GM21423 (cell line): ENCODE data around the gene VSIG10.
"Not testable (repeated sequence)": the region's sequence is repeated elsewhere in the genome, so short reads cannot be mapped to it uniquely, and the experiment has no call there.

Source experiments
- ATAC-seq: cut with Tn5 transposase; IDR thresholded peaks from one replicate; pipeline ENCODE4 v1.9.1; 2021; ENCODE audit warnings: mild to moderate bottlenecking, moderate library complexity; ENCODE audit not compliant: unreplicated experiment

The VSIG10 gene

DNA sequence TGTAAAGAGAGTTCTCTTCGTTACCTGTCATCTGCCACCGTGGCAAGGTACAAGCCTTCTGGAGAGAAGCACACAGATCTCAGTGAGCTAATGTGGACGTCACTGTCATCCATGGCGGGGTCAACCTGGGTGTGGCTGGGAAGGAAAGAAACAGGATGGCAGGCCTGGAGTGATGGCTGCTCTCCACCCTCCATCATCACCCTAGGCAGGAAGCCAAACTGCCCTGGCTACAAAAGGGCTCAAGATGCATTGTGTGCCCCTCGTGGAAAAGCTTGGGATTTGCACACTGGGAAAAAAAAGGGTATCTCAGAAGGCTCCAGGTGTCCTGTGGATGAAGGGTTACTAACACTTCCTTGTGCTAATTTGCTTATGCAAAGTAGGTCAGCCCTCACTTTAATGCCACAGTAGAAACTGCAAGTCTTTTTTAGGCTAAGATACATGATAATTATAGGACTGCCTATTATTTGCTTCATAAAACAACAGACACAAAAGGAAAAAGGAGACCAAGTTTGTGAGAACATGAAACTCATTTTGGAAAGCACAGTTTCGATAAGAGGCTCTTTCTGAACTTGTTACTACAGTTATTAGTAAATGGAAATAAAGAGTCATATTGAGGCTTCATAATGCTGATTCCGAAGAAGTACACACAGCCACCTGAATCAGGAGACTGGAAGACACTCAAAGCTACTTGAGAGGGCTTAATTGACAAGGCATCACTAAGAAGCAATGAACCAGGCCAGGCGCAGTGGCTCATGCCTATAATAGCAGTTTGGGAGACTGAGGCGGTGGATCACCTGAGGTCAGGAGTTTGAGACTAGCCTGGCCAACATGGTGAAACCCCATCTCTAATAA lies 68.4 kb downstream of the VSIG10 start:
- ATAC-seq, result peak; percentile 76

DNA sequence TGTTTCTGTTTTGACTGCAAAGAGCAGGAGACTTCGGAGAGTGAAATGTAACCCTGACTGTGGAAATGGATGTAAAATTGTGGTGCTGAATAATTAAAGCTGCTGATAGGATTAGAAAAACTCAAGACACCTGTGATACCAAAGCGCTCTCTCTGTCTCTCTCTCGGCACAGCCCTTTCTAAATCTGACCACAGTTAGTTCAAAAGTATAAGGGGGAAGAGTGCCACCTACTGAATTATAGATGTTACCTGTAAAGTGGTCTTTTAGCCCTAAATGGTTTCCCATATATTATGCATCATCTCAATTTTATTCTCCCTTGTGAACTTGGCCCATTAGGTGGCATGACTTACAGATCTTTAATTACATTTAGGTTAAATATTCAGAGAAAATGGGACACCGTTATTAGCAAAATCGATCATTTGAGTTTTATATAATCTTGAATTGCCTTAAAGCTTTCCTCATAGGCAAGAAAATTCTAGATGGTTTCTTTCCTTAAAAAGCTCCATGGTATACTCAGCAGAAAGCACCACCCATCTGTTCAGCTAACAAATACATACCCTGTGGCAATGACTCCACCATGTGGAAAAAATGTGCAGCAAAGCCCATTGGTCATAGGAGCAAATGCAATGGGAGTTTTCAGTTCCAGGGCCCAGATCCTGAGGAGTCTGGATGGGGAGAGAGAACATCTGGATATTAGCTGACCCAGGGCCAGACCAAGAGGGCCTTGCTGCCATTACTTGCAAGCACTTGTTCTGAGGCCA lies 69.2 kb downstream of the VSIG10 start:
- ATAC-seq, result no peak

DNA sequence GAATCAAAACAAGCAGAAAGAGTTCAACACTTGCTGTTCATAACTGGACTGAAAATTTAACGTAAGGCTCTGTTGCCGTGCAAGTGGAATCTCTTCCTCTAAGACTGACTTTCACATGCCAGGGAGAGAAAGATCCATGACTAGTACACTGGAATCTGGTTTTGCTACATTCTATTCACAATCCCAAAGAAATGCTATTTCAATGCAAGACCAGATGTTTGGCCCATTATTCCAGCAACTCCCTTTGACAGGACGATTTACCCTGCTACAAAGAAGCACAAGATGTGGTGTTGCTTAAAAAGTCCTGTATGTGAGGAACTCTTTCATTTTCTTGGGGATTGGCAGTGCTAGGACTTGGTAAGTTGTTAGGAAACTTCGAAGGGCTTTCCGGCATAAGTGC lies 69.9 kb downstream of the VSIG10 start:
- no peak for ATAC-seq

DNA sequence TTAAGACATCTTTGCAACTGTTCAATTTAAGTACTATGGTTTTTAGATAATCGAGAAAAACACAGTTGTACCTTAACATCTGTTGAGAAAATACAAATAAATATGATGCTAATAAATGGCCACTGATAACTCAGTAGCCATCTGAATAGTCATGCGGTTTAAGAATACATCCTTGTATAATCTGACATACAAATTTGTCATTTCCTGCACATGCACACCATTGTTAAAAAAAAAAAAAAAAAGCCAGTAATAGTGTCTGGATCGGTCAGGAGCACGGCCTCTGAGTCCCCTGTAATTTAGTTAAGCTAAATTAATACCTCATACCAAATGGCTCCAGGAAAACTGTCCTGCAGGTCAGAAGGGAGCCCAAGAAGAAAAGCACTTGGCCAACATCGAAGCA lies 70.5 kb downstream of the VSIG10 start:
- ATAC-seq, result no peak

DNA sequence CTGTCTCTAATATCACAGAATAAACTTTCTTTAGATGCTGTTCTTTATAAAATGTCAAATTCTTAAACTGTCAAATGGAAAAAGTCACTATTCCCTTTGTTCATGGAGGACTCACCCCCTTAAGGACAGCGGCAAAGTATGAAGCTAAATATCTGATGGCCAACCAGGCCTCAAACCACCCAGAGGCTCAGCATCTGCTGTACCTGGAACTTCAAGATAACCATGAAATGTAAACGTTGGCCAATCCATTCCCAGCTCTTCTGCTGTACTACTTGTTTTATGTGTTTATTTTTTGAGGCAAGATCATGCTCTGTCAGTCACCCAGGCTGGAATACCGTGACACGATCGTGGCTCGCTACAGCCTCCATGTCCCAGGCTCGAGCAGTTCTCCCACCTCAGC lies 71.6 kb downstream of the VSIG10 start:
- no peak for ATAC-seq

DNA sequence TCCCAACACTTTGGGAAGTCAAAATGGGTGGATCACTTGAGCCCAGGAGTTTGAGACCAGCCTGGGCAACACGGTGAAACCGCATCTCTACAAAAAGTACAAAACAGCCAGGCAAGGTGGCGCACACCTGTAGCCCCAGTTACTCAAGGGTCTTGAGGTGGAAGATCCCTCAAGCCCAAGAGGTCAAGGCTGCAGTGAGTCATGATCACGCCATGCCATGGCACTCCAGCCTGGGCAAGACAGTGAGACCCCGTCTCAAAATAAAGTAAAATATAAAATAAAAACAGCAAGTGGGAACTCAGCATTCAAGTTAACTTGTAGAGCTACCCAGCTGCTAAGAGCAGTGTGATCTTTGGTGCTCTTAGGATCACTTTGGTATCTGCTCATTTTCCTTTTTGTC lies 74.6 kb downstream of the VSIG10 start:
- no peak for ATAC-seq

DNA sequence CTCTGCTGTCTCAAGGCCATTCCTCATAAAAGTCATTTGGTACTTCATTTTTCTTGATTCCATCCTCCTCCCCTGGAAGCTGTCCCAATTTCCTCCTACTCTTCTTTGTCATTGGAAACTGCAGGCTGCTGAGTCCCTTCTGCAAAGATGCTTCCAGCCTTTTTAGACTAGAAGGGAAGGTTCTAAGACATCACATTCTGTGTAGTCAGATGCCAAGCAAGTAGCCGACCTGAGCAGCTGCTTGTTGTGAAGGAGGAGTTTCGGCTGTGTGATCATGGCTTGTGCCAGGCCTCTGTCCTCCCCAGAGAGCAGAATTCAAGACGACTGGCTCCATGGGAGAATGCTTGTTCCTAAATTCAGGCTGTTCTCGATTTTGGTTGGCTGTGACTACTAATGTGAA lies 78.6 kb downstream of the VSIG10 start:
- ATAC-seq, result no peak

DNA sequence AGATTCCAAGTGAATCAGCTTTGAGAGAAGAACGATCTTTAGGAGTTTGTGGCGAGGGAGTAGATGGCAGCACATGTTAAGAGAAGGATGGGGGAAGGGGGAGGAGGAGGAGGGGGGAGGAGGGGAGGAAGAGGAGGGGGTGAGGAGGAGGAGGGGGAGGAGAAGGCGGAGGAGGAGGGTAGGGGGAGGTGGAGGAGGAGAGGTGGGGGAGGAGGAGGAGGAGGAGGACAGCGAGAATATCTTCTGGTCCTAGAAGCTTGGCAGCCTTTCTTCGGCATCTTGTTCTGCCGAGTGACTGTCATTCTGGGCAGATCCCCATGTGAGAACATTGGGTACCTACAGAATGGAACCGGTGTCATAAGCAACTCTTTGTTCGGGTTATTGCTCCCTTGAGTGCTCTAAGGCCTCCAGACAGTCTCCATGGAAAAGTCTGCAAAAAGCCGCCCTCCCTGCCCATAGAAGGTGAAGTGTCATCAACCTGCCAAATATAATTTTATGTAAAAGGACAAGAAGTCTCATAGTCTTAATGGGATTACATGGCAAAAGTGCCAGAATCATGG lies 80.4 kb downstream of the VSIG10 start:
- no peak for ATAC-seq

DNA sequence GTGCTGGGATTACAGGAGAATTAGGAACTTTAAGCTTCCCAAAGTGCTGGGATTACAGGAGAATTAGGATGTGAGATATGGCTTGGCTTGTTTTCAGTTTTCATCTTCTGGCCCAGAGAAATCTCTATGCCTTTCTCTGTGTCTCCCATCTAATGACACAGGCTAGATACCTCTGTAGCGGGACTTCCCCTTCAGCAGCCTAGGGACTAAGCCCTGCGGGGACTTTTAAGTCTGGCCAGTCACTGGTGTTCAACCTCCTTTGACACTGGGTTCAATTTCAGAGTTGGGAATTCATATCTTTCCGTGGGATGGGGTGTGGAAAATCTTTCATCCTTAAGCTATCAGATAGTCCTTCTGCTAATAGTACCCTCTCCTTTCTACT lies 81.1 kb downstream of the VSIG10 start:
- no peak for ATAC-seq

DNA sequence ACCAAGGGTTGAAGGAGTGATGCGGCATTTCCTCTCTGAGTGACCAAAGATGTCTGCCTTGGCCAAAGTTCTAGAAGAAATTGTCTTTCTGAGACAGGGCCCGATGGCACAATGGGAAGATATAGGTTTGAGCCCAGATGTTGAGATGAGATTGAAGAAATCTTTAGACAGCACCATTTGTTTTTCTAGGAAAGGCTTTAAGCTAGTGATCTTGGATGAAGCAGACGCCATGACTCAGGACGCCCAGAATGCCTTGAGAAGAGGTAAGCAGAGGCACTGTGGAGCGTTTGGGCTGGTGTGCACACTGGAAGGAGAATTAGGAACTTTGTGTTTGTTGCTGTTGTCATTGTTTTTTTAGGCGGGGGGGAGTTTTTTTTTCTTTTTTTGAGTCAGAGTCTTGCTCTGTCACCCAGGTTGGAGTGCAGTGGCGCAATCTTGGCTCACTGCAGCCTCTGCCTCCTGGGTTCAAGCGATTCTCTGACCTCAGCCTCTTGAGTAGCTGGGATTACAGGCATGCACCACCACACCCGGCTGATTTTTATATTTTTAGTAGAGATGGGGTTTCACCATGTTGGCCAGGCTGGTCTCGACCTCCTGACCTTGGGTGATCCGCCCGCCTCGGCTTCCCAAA lies 81.6 kb downstream of the VSIG10 start:
- not testable (repeated sequence) for ATAC-seq

DNA sequence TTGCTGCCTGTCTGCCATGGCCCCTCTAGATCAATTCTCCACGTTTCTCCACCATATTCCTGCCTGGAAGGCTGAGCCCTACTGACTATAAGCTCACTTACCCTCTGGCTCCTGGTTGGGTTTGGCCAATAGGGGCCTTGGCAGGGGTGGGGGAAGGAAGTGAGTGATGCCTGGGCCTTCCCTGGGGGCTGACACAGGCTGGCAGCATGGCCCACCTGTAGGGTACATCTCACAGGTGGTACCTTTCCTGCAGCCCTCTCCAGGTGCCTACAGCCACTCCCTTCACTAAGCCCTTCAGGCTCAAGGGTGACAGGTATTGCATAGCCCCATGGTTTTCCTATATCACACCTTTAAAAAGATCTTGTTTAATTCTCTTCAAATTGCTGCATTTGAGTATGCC lies 83.8 kb downstream of the VSIG10 start:
- no peak for ATAC-seq

DNA sequence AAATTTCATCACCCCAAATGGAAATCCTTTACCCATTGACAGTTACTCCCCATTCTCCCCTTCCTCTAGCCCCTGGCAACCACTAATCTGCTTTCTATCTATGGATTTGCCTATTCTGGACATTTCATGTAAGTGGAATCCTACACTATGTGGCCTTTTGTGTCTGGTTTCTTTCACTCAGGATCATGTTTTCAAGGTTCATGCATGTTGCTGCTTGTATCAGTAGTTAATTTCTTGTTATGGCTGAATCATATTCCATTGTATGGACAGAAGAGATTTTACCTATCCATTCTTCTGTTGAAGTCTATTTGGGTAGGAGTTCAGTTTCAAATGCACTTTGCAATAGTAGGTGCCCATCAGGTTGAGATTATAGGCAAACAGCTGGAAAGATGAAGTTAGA lies 85.9 kb downstream of the VSIG10 start:
- no peak for ATAC-seq

DNA sequence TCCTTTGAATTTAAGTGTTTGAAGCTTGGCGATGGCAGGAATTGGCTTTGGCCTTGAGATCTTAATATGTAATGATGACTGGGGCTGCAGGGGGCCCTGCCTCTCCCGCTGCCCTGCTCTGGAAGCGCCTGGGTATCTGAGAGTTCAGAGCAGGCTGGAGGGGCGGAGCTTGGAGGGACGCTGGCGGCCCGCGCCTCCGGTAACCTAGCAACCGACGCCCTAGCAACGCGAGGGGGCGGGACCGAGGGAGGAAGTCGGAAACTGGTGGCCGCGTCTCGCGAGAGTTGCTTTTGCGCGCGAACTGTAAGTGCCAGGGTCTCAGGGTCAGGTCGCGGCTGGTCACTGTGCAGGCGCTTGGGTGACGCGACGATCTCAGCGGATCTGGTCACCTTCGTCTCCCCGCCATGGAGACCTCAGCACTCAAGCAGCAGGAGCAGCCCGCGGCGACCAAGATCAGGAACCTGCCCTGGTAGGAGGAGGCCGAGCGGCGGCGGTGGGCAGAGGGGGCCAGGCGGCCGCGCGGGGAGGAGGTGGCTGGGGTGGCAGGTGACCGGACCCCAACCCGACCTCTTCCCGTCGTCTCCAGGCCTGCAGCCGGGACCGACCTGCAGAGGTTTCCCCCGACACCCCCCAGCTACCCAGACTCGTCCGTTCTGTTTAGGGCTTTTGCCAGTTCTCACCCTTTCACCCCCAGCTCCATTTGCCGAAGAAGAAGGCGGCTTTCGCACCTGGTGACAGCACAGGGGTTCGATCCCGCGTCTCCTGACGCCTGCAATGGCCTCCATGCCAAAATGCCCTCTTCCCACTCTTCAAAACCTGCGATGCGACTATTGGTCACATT lies 87.2 kb downstream of the VSIG10 start, which contains the start of gene RFC5:
Gene RFC5 (plus strand): TSS at position 280 of the 841 bp plus-strand sequence. CDS start 125 bp downstream, at position 405.
- ATAC-seq, result peak; percentile 99

DNA sequence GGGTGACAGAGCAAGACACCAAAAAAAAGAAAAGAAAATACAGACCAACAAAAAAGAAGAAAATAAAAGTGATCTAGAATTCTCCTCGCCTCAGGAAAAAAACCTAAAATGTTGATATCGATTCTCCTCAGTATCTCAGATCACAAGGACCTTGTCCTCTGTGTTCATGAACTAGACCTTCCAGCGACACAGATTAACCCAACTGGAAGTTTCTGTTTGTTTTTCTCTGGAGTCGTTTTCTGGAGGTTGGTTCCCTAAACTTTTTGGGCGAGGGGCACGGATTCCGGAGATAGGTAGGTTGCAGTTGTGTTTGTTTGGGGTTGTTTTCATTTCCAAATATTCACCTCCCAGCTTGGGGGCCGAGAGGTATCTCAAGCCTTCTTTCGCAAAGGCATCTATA lies 87.9 kb downstream of the VSIG10 start:
- no peak for ATAC-seq

DNA sequence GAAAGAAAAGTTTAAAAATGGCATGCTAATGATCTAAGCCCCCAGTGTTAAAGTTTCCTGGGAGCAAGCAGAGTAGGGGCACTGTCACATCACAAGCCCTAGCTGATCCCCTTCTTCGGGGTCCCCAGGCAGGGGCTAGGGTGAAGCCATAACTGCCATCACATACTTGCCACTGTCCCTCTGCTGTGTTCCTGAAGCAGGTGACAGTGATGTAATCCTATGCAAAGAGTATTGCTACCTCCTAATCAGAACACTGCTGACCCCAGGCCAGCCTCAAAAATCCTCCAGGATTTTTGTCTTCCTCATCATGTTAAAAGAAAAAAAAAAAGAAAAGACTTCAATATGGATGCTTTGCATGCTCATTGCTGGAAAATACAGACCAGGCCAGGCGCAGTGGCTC lies 88.5 kb downstream of the VSIG10 start:
- no peak for ATAC-seq
